ENCODE results near the gene XIAP. TPM values are rescaled to one million over a fixed set of nuclear protein-coding genes. Genes with fewer than 3 reads are reported as not detected.

The XIAP gene
- polyA plus RNA-seq, 1 experiment = 12.5 TPM

DNA sequence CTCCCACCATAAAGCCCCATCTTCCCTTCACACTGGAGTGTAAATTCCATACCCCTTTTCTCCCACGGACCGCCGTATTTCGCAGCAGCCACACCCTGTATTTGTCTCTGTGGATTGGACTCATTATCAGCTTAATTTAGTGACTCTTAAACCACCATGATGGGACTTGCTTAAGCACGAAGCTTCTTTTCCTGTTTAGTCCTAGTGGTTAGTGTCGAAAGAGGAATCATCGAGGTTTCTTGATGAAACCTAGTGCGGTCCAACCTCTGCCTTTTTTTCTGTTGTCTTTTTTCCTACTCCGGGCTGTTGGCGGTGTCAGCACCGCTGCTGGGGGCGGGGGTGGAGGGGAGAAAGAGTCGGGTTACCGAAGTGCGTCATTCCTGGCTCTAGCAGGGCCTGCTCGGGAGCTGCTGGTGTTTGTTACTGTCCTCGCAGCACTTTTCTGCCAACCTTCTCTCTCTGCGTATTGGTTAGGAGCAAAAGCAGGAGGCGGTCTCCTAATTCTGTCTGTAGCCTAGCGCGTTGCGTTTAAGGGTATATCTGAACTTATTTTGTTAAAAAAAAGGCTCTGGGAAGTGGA is 103.0 kb downstream of the XIAP start:
- no peaks in the 10 kb centered on the region for H3K27me3 ChIP-seq (ENCODE audit: control insufficient read depth, insufficient read depth, low read length)
- no peaks in the 10 kb centered on the region for H3K36me3 ChIP-seq (ENCODE audit: control insufficient read depth, insufficient read depth, low read length)
- H3K4me3 ChIP-seq (ENCODE audit: low read depth, low read length) = peak overlapping the region; percentile 83
- ChIA-PET CTCF (no interaction called here), POLR2A (no interaction called here)
- peak; percentile 77 for DNase-seq (ENCODE audit: low read depth)
- no peak for TF ChIP-seq CTCF (IDR thresholded peaks at IDR 0.05; ENCODE audit: insufficient read depth, low read depth, low read length)

Small RNA genes within 50 kb of the gene (small RNA-seq; reads per million reads assigned to genes)
- not detected for gene RF00019 (ENCODE audit: insufficient read length, low read depth, low replicate concordance)
- gene RN7SL190P (ENCODE audit: insufficient read length, low read depth, low replicate concordance) = not detected
- gene RNU6-122P (ENCODE audit: insufficient read length, low read depth, low replicate concordance) = not detected

Other genes starting within 250 kb of the XIAP start
- gene THOC2, start 127.0 kb upstream of the XIAP start, polyA plus RNA-seq (2011; rRNA removed) = 23.8 and 44.7 TPM in 2 replicates
- 15.7 and 34.1 TPM in 2 replicates for gene STAG2, start 101.7 kb downstream of the XIAP start, polyA plus RNA-seq (2011; rRNA removed)

All from BJ (cell line).